B cell (primary cell): ENCODE data around the gene GNA15. TPM values are rescaled to one million over a fixed set of nuclear protein-coding genes. Genes with fewer than 3 reads are reported as not detected.

ENCODE experiments used
- ATAC-seq: fragments of 200-7000 bp; cut with Tn5 transposase; one replicate; pipeline ENCODE4 v1.10.0; 2021; ENCODE audit warnings: low read depth, mild to moderate bottlenecking, moderate number of reproducible peaks, moderate library complexity
- CTCF ChIA-PET: fragments of 350-600 bp; sonication (Branson Sonifier 250); formaldehyde crosslinking; loops from one replicate; lab custom pipeline; 2021; ENCODE audit warnings: antibody characterized with exemption, inconsistent platforms; lab: Charles Lee
- POLR2A ChIA-PET: fragments of 350-600 bp; sonication (Branson Sonifier 250); formaldehyde crosslinking; loops from one replicate; lab custom pipeline; 2021; ENCODE audit warnings: antibody characterized with exemption; lab: Charles Lee
- DNase-seq: peaks from one replicate; pipeline ENCODE4 v3.0.0; 2013
- H2AFZ ChIP-seq: 2 replicates; pipeline ENCODE4 v1.6.1; 2012; ENCODE audit warnings: mild to moderate bottlenecking, low read depth, low read length; ENCODE audit not compliant: insufficient read depth, poor library complexity, severe bottlenecking
- H3K27ac ChIP-seq, 2 donors: 1 replicate in 1 of 2; 2 replicates in 1 of 2; pipeline ENCODE4 v1.5.1; 2012 to 2013; ENCODE audit warnings: low read length in 2 of 2, mild to moderate bottlenecking in 2 of 2, moderate library complexity in 1 of 2
- H3K27me3 ChIP-seq, 4 experiments: fragments of 200-600 bp in 1 of 4; sonication (generic) in 1 of 4; replicated peaks in 1 of 4; 1 replicate in 2 of 4; 2 replicates in 2 of 4; pipeline versions ENCODE4 v1.6.1 to v1.7.0; 2013 to 2016; ENCODE audit warnings: low read length in 3 of 4, mild to moderate bottlenecking in 2 of 4, mixed read lengths in 1 of 4, moderate library complexity in 1 of 4; ENCODE audit not compliant: insufficient read depth in 4 of 4, control insufficient read depth in 3 of 4; ENCODE audit errors: control extremely low read depth in 1 of 4
- H3K36me3 ChIP-seq, 2 experiments: replicated peaks in 1 of 2; 1 replicate in 1 of 2; 2 replicates in 1 of 2; pipeline versions ENCODE4 v1.6.1 to v1.7.1; 2013; ENCODE audit warnings: low read length in 1 of 2; ENCODE audit not compliant: insufficient read depth in 2 of 2, control insufficient read depth in 1 of 2; ENCODE audit errors: control extremely low read depth in 1 of 2, extremely low read depth in 1 of 2
- H3K4me1 ChIP-seq, 2 donors: fragments of 200-600 bp in 1 of 2; sonication (generic) in 1 of 2; 1 replicate in 1 of 2; 2 replicates in 1 of 2; pipeline versions ENCODE4 v1.5.1 to v1.6.1; 2013 to 2017; ENCODE audit warnings: low read length in 2 of 2; ENCODE audit not compliant: control insufficient read depth in 2 of 2, insufficient read depth in 2 of 2
- H3K4me2 ChIP-seq: replicated peaks from 2 replicates; pipeline ENCODE3; 2012; ENCODE audit warnings: mild to moderate bottlenecking, low read depth, low read length; ENCODE audit not compliant: poor library complexity, severe bottlenecking
- H3K4me3 ChIP-seq, 5 experiments: fragments of 200-600 bp in 1 of 5; sonication (generic) in 1 of 5; 1 replicate in 3 of 5; 2 replicates in 2 of 5; pipeline versions ENCODE4 v1.5.1 to v1.7.0; 2011 to 2016; ENCODE audit warnings: low read length in 4 of 5, mild to moderate bottlenecking in 4 of 5, low read depth in 2 of 5, control low read depth in 1 of 5, moderate library complexity in 1 of 5; ENCODE audit not compliant: insufficient read depth in 1 of 5; ENCODE audit errors: control extremely low read depth in 1 of 5, extremely low read depth in 1 of 5
- H3K79me2 ChIP-seq: fragments of 200-600 bp; sonication (generic); one replicate; pipeline ENCODE4 v1.6.0; 2016; ENCODE audit warnings: low read length; ENCODE audit not compliant: control insufficient read depth, insufficient read depth
- H3K9ac ChIP-seq: fragments of 200-600 bp; sonication (generic); 2 replicates; pipeline ENCODE4 v1.6.1; 2017; ENCODE audit warnings: mild to moderate bottlenecking, low read length, moderate library complexity
- H3K9me3 ChIP-seq, 3 donors: one replicate each; pipeline versions ENCODE4 v1.6.1 to v1.7.1; 2013; ENCODE audit warnings: low read length in 2 of 3; ENCODE audit not compliant: control insufficient read depth in 2 of 3, insufficient read depth in 1 of 3; ENCODE audit errors: control extremely low read depth in 1 of 3
- H4K20me1 ChIP-seq: 2 replicates; pipeline ENCODE4 v1.6.0; 2012; ENCODE audit warnings: mild to moderate bottlenecking, low read length; ENCODE audit not compliant: insufficient read depth, control insufficient read depth, poor library complexity, severe bottlenecking
- H3K27ac Mint-ChIP-seq: one replicate; pipeline ENCODE4 v1.8.0; 2021; ENCODE audit warnings: mixed read lengths
- H3K27me3 Mint-ChIP-seq: one replicate; pipeline ENCODE4 v1.8.0; 2021; ENCODE audit warnings: mixed read lengths
- H3K4me1 Mint-ChIP-seq: one replicate; pipeline ENCODE4 v1.8.0; 2021; ENCODE audit warnings: mixed read lengths
- H3K4me3 Mint-ChIP-seq: one replicate; pipeline ENCODE4 v1.8.0; 2021; ENCODE audit warnings: mixed read lengths
- H3K9me3 Mint-ChIP-seq: one replicate; pipeline ENCODE4 v1.8.0; 2022; ENCODE audit warnings: mixed read lengths; ENCODE audit not compliant: insufficient read depth
- EZH2 ChIP-seq: IDR thresholded peaks from 2 replicates; pipeline ENCODE4 v1.6.1; 2012; ENCODE audit warnings: borderline replicate concordance, low read depth, mild to moderate bottlenecking, moderate library complexity, low read length; ENCODE audit not compliant: insufficient read depth, poor library complexity, severe bottlenecking
- WGBS: methylation state at CpG from one replicate; pipeline ENCODE4 v1.1.5; 2013; ENCODE audit warnings: missing lambda C conversion rate; ENCODE audit not compliant: insufficient coverage; 5-methylcytosine and 5-hydroxymethylcytosine counted together
- intact Hi-C: fragments of 100-400 bp; cut with micrococcal nuclease; formaldehyde crosslinking; loops from one replicate; pipeline ENCODE4 v1.10.0; 2022
- polyA plus RNA-seq: library from polyadenylated mRNA; depleted of rRNA; stranded (reverse); fragments of >200 nt; gene quantifications from 2 replicates; pipeline ENCODE4 v1.2.3, GENCODE V29; 2012
- total RNA-seq, 2 donors: library from RNA; stranded (reverse); fragments of 120-200 nt in 1 of 2; gene quantifications; 1 replicate in 1 of 2; 2 replicates in 1 of 2; pipeline versions ENCODE4 v1.2.3 to v1.2.4, GENCODE V29; 2013 to 2022
- TF ChIP-seq, protein P1 (sequence below): fragments of 200-600 bp; IDR thresholded peaks from one replicate; pipeline ENCODE4 v1.8.0; 2022; ENCODE audit warnings: antibody characterized with exemption, mild to moderate bottlenecking

Gene GNA15
- total and polyA plus RNA-seq, 2 donors (not counting 1 experiment from before 2014, with no cell fraction given) = 0.37 to 0.52 TPM

GRCh38 chr19:3119693-3120380 is 16.0 kb upstream of the GNA15 start:
- Histone ChIP-seq H2AFZ (no peak overlapping the region), H3K27ac (no peak overlapping the region), H3K9ac (no peak overlapping the region), H3K79me2 (no peaks in the 10 kb centered on the region), H3K4me1 (peaks cover 3 to 5% of the 10 kb centered on the region in 2 donors), H4K20me1 (no peaks in the 10 kb centered on the region), H3K9me3 (no peaks in the 10 kb centered on the region), H3K36me3 (no peaks in the 10 kb centered on the region), H3K4me2 (no peak overlapping the region), H3K4me3 (no peak overlapping the region), H3K27me3 (no peaks in the 10 kb centered on the region)
- TF ChIP-seq, protein P1, sequence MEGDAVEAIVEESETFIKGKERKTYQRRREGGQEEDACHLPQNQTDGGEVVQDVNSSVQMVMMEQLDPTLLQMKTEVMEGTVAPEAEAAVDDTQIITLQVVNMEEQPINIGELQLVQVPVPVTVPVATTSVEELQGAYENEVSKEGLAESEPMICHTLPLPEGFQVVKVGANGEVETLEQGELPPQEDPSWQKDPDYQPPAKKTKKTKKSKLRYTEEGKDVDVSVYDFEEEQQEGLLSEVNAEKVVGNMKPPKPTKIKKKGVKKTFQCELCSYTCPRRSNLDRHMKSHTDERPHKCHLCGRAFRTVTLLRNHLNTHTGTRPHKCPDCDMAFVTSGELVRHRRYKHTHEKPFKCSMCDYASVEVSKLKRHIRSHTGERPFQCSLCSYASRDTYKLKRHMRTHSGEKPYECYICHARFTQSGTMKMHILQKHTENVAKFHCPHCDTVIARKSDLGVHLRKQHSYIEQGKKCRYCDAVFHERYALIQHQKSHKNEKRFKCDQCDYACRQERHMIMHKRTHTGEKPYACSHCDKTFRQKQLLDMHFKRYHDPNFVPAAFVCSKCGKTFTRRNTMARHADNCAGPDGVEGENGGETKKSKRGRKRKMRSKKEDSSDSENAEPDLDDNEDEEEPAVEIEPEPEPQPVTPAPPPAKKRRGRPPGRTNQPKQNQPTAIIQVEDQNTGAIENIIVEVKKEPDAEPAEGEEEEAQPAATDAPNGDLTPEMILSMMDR = no peak
- no peak for TF ChIP-seq EZH2
- Mint-ChIP-seq H3K4me1 (peaks cover 6% of the 10 kb centered on the region), H3K4me3 (no peak overlapping the region), H3K9me3 (no peaks in the 10 kb centered on the region), H3K27me3 (no peaks in the 10 kb centered on the region), H3K27ac (no peak overlapping the region)
- no peak for ATAC-seq
- DNase-seq = no peak
- intact Hi-C loops = no loop called here
- CTCF ChIA-PET = interaction anchor here (0.6 kb wide), 2 partner anchors 15 to 151 kb away, joined by 3 read pairs; no protein-coding TSS in a partner anchor
- POLR2A ChIA-PET = no interaction called here
- 91% methylated on average over 24 of the region's 26 CpGs for WGBS

GRCh38 chr19:3120611-3121276 is 15.1 kb upstream of the GNA15 start:
- Histone ChIP-seq H3K27ac (no peak overlapping the region), H3K4me1 (peaks cover 8 to 10% of the 10 kb centered on the region in 2 donors), H3K36me3 (no peaks in the 10 kb centered on the region), H4K20me1 (no peaks in the 10 kb centered on the region), H3K4me2 (no peak overlapping the region), H3K9me3 (peaks cover 0 to 1% (median 0%) of the 10 kb centered on the region in 3 donors), H3K27me3 (no peaks in the 10 kb centered on the region), H3K79me2 (no peaks in the 10 kb centered on the region), H2AFZ (no peak overlapping the region), H3K4me3 (no peak overlapping the region), H3K9ac (no peak overlapping the region)
- ChIA-PET POLR2A (no interaction called here), CTCF (no interaction called here)
- intact Hi-C loops = no loop called here
- 96% methylated on average over 29 of the region's 38 CpGs for WGBS
- Mint-ChIP-seq H3K27ac (no peak overlapping the region), H3K27me3 (no peaks in the 10 kb centered on the region), H3K4me3 (no peak overlapping the region), H3K4me1 (peaks cover 12% of the 10 kb centered on the region), H3K9me3 (no peaks in the 10 kb centered on the region)
- no peak for TF ChIP-seq EZH2
- TF ChIP-seq, protein P1 = no peak
- no peak for DNase-seq
- no peak for ATAC-seq
